Peyer's patch (tissue), 4 donors: Measurements from ENCODE around the gene TEX26. TPM values are rescaled to one million over a fixed set of nuclear protein-coding genes. Genes with fewer than 3 reads are reported as not detected.
A peak's percentile ranks its signal among the peaks of the same experiment; 100 is the strongest.

Experiments used
- DNase-seq, 3 donors: peaks; one replicate each; pipeline ENCODE4 v3.0.0-alpha.2; 2017 to 2019
- H3K27ac ChIP-seq, 4 donors: fragments of 200-600 bp; sonication (generic); one replicate each; pipeline ENCODE4 v1.5.1; 2016 to 2019
- H3K27me3 ChIP-seq, 2 donors: fragments of 200-600 bp; sonication (generic); one replicate each; pipeline ENCODE4 v1.5.1; 2019
- H3K36me3 ChIP-seq, 3 donors: fragments of 200-600 bp; sonication (generic); one replicate each; pipeline ENCODE4 v1.5.1; 2016 to 2019
- H3K4me1 ChIP-seq, 4 donors: fragments of 200-600 bp; sonication (generic); one replicate each; pipeline ENCODE4 v1.5.1; 2016 to 2019
- H3K4me3 ChIP-seq, 4 donors: fragments of 200-600 bp; sonication (generic); 1 replicate in 3 of 4; 2 replicates in 1 of 4; pipeline ENCODE4 v1.5.1; 2016 to 2019; ENCODE audit warnings: mild to moderate bottlenecking in 1 of 4
- H3K9me3 ChIP-seq, 4 donors: fragments of 200-600 bp; sonication (generic); one replicate each; pipeline ENCODE4 v1.5.1; 2016 to 2019; ENCODE audit warnings: mild to moderate bottlenecking in 1 of 4
- CTCF ChIP-seq, 6 experiments: fragments of 450-650 bp in 4 of 6; fragments of 200-600 bp in 2 of 6; sonication (generic) in 1 of 6; IDR thresholded peaks; one replicate each; pipeline ENCODE4 v1.5.1; 2017 to 2019; ENCODE audit warnings: antibody characterized with exemption in 6 of 6, mild to moderate bottlenecking in 3 of 6, moderate library complexity in 1 of 6
- POLR2A ChIP-seq, 2 donors: fragments of 450-650 bp; IDR thresholded peaks; one replicate each; pipeline ENCODE4 v1.5.1; 2017; ENCODE audit warnings: antibody characterized with exemption in 2 of 2, mild to moderate bottlenecking in 2 of 2, moderate library complexity in 2 of 2
- total RNA-seq, 4 donors: library from RNA; depleted of rRNA; stranded (reverse); fragments of >200 nt; gene quantifications; one replicate each; pipeline ENCODE4 v1.1.0, GENCODE V29; 2016

The TEX26 gene
- total RNA-seq, 4 donors from 2014 or later: not detected

GRCh38 chr13:30895773-30896172 is 36.7 kb upstream of the TEX26 start:
- Histone ChIP-seq H3K36me3 (no peaks in the 10 kb centered on the region), H3K27ac (no peak overlapping the region), H3K4me1 (no peaks in the 10 kb centered on the region), H3K4me3 (no peak overlapping the region), H3K27me3 (no peaks in the 10 kb centered on the region), H3K9me3 (no peaks in the 10 kb centered on the region)
- DNase-seq: no peak
- TF ChIP-seq CTCF (IDR thresholded peaks at IDR 0.05) (no peak), POLR2A (IDR thresholded peaks at IDR 0.05) (no peak)

GRCh38 chr13:30898070-30898469 is 34.4 kb upstream of the TEX26 start:
- TF ChIP-seq POLR2A (IDR thresholded peaks at IDR 0.05) (no peak), CTCF (IDR thresholded peaks at IDR 0.05) (no peak)
- Histone ChIP-seq H3K27me3 (no peaks in the 10 kb centered on the region), H3K36me3 (no peaks in the 10 kb centered on the region), H3K4me1 (no peaks in the 10 kb centered on the region), H3K9me3 (no peaks in the 10 kb centered on the region), H3K4me3 (no peak overlapping the region), H3K27ac (peak overlapping the region in 1 of 4 donors; percentile 21)
- DNase-seq: no peak

GRCh38 chr13:30898678-30899241 is 33.7 kb upstream of the TEX26 start:
- no peaks in the 10 kb centered on the region for H3K27me3 ChIP-seq
- no peaks in the 10 kb centered on the region for H3K9me3 ChIP-seq
- TF ChIP-seq POLR2A (IDR thresholded peaks at IDR 0.05): no peak
- no peak for TF ChIP-seq CTCF (IDR thresholded peaks at IDR 0.05)
- H3K27ac ChIP-seq: peak overlapping the region in 2 of 4 donors; percentile 21 to 55
- no peak for DNase-seq
- H3K36me3 ChIP-seq: no peaks in the 10 kb centered on the region
- no peaks in the 10 kb centered on the region for H3K4me1 ChIP-seq
- H3K4me3 ChIP-seq: no peak overlapping the region

- Histone ChIP-seq H3K9me3 (no peaks in the 10 kb centered on the region), H3K27ac (no peak overlapping the region), H3K27me3 (no peaks in the 10 kb centered on the region), H3K4me1 (no peaks in the 10 kb centered on the region), H3K4me3 (no peak overlapping the region), H3K36me3 (no peaks in the 10 kb centered on the region)
- DNase-seq: no peak
- TF ChIP-seq CTCF (IDR thresholded peaks at IDR 0.05) (no peak), POLR2A (IDR thresholded peaks at IDR 0.05) (no peak)
Measured at GRCh38 chr13:30900436-30900835, 32.0 kb upstream of the TEX26 start.

GRCh38 chr13:30900952-30901749 is 31.3 kb upstream of the TEX26 start:
- no peak for TF ChIP-seq CTCF (IDR thresholded peaks at IDR 0.05)
- TF ChIP-seq POLR2A (IDR thresholded peaks at IDR 0.05): no peak
- Histone ChIP-seq H3K4me3 (no peak overlapping the region), H3K27ac (no peak overlapping the region), H3K4me1 (peaks cover 0 to 4% (median 0%) of the 10 kb centered on the region in 4 donors), H3K9me3 (no peaks in the 10 kb centered on the region), H3K27me3 (peaks cover 0 to 5% of the 10 kb centered on the region in 2 donors), H3K36me3 (no peaks in the 10 kb centered on the region)
- no peak for DNase-seq
